GM12865 (cell line): ENCODE measurements around the gene NPY5R.

ENCODE experiments used
- DNase-seq: peaks from one replicate; pipeline ENCODE4 v3.0.0; 2010; ENCODE audit warnings: low read depth
- H3K4me3 ChIP-seq: 2 replicates; pipeline ENCODE4 v1.5.1; 2011; ENCODE audit warnings: mild to moderate bottlenecking, low read depth, low read length, control low read depth
- CTCF ChIP-seq: IDR thresholded peaks from 2 replicates; pipeline ENCODE4 v1.5.1; 2011; ENCODE audit warnings: low read length, control low read depth, low read depth, inconsistent platforms; ENCODE audit not compliant: insufficient read depth; ENCODE audit errors: missing control alignments

The NPY5R gene

DNA sequence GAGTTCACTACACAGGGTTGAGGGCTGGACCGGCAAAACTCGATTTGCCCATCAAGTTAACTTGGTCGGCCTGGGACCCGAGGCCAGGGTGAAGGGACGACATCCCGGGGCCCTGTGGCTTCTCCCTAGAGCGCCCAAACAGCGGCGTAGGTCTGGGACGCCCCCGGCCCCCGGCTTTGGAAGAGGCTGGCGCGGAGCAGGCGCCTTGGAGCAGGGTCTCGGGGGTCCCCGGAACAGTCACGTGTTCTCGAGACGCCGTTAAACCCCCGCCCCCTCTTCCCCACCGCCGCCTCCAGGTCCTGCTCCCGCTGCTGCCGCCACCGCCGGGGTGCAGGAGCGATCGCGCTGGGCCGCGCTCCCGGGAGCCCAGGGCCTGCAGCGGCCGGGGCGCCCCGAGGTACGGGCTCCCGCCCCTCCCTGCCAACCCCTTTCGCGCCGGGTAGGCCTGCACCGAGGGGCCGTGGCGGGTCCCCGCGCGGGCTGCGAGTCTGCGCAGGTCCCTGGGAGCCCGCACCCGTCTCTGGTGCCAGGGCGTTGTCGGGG lies at the start of gene NPY5R:
TSS of gene NPY5R (plus strand) at position 289 of the 543 bp plus-strand sequence. CDS start 6,382 bp downstream, outside the sequence.
- no peak for TF ChIP-seq CTCF
- DNase-seq: no peak
- H3K4me3 ChIP-seq: no peak within 1 kb of the TSS

- no peak for DNase-seq
- H3K4me3 ChIP-seq: no peak overlapping the region
- TF ChIP-seq CTCF: no peak
These were observed 48.6 kb upstream of the NPY5R start for GRCh38 chr4:163295138-163295537.

DNA sequence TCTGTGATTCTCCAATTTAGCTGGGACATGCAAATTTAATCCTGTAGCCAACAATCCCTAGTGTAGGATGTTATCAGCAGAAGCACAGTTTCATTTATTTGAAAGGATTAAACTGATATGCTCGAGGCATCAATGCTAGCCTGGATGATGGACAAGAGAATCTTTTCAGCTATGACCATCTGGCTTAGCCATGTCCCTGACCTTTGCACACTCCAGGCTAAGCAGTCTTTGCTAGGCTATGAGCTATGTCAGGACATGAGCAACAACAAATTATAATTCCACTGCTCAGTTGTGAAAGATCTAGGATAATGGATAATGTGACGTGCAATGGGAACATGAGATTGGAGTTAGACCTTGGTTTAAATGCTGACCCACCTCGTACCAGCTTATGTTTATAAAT lies 43.2 kb upstream of the NPY5R start:
- no peak for DNase-seq

DNA sequence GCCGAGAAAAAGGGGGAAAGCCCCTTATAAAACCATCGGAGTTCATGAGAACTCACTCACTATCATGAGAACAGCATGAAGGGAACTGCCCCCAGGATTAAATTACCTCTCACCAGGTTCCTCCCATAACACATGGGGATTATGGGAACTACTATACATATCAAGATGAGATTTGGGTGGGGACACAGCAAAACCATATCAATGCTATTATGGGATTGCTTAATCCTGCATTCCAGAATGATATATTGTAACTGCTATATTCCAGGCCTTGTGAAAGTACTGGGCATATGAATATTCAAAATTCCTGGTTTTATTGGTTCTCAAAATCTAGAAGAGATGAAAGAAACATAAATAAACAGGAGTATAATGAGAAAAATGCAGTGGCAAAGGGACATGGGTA lies 40.6 kb upstream of the NPY5R start:
- no peak for TF ChIP-seq CTCF
- DNase-seq: no peak
- H3K4me3 ChIP-seq: no peak overlapping the region

More for the DNA sequence above, 43.2 kb upstream of the NPY5R start:
- TF ChIP-seq CTCF: no peak
- H3K4me3 ChIP-seq: no peak overlapping the region

GRCh38 chr4:163309466-163309865 lies 34.2 kb upstream of the NPY5R start:
- no peak overlapping the region for H3K4me3 ChIP-seq
- no peak for DNase-seq
- no peak for TF ChIP-seq CTCF

GRCh38 chr4:163317110-163317509 lies 26.6 kb upstream of the NPY5R start:
- TF ChIP-seq CTCF: no peak
- H3K4me3 ChIP-seq: no peak overlapping the region
- DNase-seq: no peak
